SK-N-MC (cell line): ENCODE results near the gene FNTB.
"Not testable (repeated sequence)": the region's sequence is repeated elsewhere in the genome, so short reads cannot be mapped to it uniquely, and the experiment has no call there.

Experiments used
- DNase-seq: peaks from one replicate; pipeline ENCODE4 v3.0.0-alpha.2; 2011; ENCODE audit warnings: low read depth, low spot score
- H3K27ac ChIP-seq: fragments of 200-600 bp; sonication (generic); 2 replicates; pipeline ENCODE4 v1.5.1; 2016; ENCODE audit warnings: mixed run types
- H3K36me3 ChIP-seq: fragments of 200-600 bp; sonication (generic); 2 replicates; pipeline ENCODE4 v1.6.1; 2017; ENCODE audit warnings: antibody characterized with exemption, low read length, mixed read lengths; ENCODE audit not compliant: insufficient read depth
- H3K4me3 ChIP-seq: fragments of 200-600 bp; sonication (generic); 2 replicates; pipeline ENCODE4 v1.5.1; 2016
- H3K9ac ChIP-seq: fragments of 200-600 bp; sonication (generic); 2 replicates; pipeline ENCODE4 v1.8.0; 2017; ENCODE audit warnings: mixed run types, mixed read lengths; ENCODE audit not compliant: insufficient read length
- H3K9me3 ChIP-seq: fragments of 200-600 bp; sonication (generic); 2 replicates; pipeline ENCODE4 v1.6.1; 2017; ENCODE audit warnings: low read depth, mild to moderate bottlenecking, antibody characterized with exemption, low read length, moderate library complexity, mixed read lengths
- EZH2 ChIP-seq: fragments of 200-600 bp; sonication (generic); IDR thresholded peaks from one replicate; pipeline ENCODE4 v1.6.1; 2017; ENCODE audit warnings: antibody characterized with exemption
- FOXP2 ChIP-seq: optimal IDR thresholded peaks from 2 replicates; pipeline ENCODE3; 2011; ENCODE audit warnings: mild to moderate bottlenecking, moderate library complexity; ENCODE audit not compliant: insufficient read depth; ENCODE audit errors: extremely low read length, control extremely low read depth
- POLR2AphosphoS5 ChIP-seq: IDR thresholded peaks from 2 replicates; pipeline ENCODE4 v1.6.1; 2012; ENCODE audit warnings: mild to moderate bottlenecking, low read depth, low read length, borderline replicate concordance

The FNTB gene

GRCh38 chr14:65027127-65027799, 40.6 kb downstream of the FNTB start:
- Histone ChIP-seq H3K36me3 (peaks cover 32% of the 10 kb centered on the region), H3K4me3 (no peak overlapping the region), H3K9ac (no peak overlapping the region), H3K9me3 (no peaks in the 10 kb centered on the region), H3K27ac (no peak overlapping the region)
- no peak for DNase-seq
- no peak for TF ChIP-seq POLR2AphosphoS5
- no peak for TF ChIP-seq FOXP2
- no peak for TF ChIP-seq EZH2

- Histone ChIP-seq H3K9ac (no peak overlapping the region), H3K4me3 (no peak overlapping the region), H3K27ac (no peak overlapping the region), H3K36me3 (peaks cover 39% of the 10 kb centered on the region), H3K9me3 (no peaks in the 10 kb centered on the region)
- TF ChIP-seq EZH2 (no peak), FOXP2 (no peak), POLR2AphosphoS5 (no peak)
- no peak for DNase-seq
These were observed 42.2 kb downstream of the FNTB start for GRCh38 chr14:65028937-65029336.

GRCh38 chr14:65031321-65031720, 44.6 kb downstream of the FNTB start:
- H3K4me3 ChIP-seq, H3K27ac ChIP-seq: not testable (repeated sequence)
- H3K36me3 ChIP-seq, result peaks cover 39% of the 10 kb centered on the region

GRCh38 chr14:65032319-65032718, 45.6 kb downstream of the FNTB start:
- Histone ChIP-seq H3K9ac (no peak overlapping the region), H3K4me3 (no peak overlapping the region), H3K36me3 (peaks cover 39% of the 10 kb centered on the region), H3K9me3 (no peaks in the 10 kb centered on the region), H3K27ac (no peak overlapping the region)
- no peak for DNase-seq
- no peak for TF ChIP-seq EZH2

More at GRCh38 chr14:65031321-65031720, 44.6 kb downstream of the FNTB start:
- H3K9ac ChIP-seq, DNase-seq, H3K9me3 ChIP-seq: not testable (repeated sequence)

- H3K9ac ChIP-seq, result no peak overlapping the region
- no peak overlapping the region for H3K4me3 ChIP-seq
- H3K27ac ChIP-seq, result no peak overlapping the region
- peaks cover 32% of the 10 kb centered on the region for H3K36me3 ChIP-seq
- H3K9me3 ChIP-seq, result no peaks in the 10 kb centered on the region
- DNase-seq, result no peak
- TF ChIP-seq POLR2AphosphoS5 (no peak), FOXP2 (no peak)
These were observed 46.5 kb downstream of the FNTB start for GRCh38 chr14:65033181-65033580.

GRCh38 chr14:65034021-65034420, 47.3 kb downstream of the FNTB start:
- Histone ChIP-seq H3K4me3 (no peak overlapping the region), H3K9me3 (no peaks in the 10 kb centered on the region), H3K9ac (no peak overlapping the region), H3K36me3 (peaks cover 24% of the 10 kb centered on the region), H3K27ac (no peak overlapping the region)
- DNase-seq, result no peak
- no peak for TF ChIP-seq POLR2AphosphoS5
- no peak for TF ChIP-seq FOXP2
- TF ChIP-seq EZH2, result no peak

- H3K9me3 ChIP-seq, result no peaks in the 10 kb centered on the region
- DNase-seq, result no peak
- no peak overlapping the region for H3K4me3 ChIP-seq
- no peak overlapping the region for H3K9ac ChIP-seq
- no peak for TF ChIP-seq FOXP2
- no peak for TF ChIP-seq POLR2AphosphoS5
- TF ChIP-seq EZH2, result no peak
- peaks cover 14% of the 10 kb centered on the region for H3K36me3 ChIP-seq
- H3K27ac ChIP-seq, result no peak overlapping the region
These were observed 48.4 kb downstream of the FNTB start for GRCh38 chr14:65035049-65035448.

GRCh38 chr14:65038966-65039365, 52.3 kb downstream of the FNTB start:
- TF ChIP-seq EZH2 (no peak), FOXP2 (no peak), POLR2AphosphoS5 (no peak)
- no peak overlapping the region for H3K4me3 ChIP-seq
- H3K27ac ChIP-seq, result no peak overlapping the region
- H3K9me3 ChIP-seq, result no peaks in the 10 kb centered on the region
- H3K9ac ChIP-seq, result no peak overlapping the region
- no peak for DNase-seq
- peaks cover 24% of the 10 kb centered on the region; the same call in 1 of the 2 replicates for H3K36me3 ChIP-seq

GRCh38 chr14:65040666-65041433, 54.2 kb downstream of the FNTB start:
- TF ChIP-seq FOXP2, result no peak
- TF ChIP-seq POLR2AphosphoS5, result no peak
- TF ChIP-seq EZH2, result no peak
- Histone ChIP-seq H3K9me3 (no peaks in the 10 kb centered on the region), H3K9ac (no peak overlapping the region), H3K27ac (no peak overlapping the region), H3K4me3 (no peak overlapping the region), H3K36me3 (peaks cover 34% of the 10 kb centered on the region; the same call in 1 of the 2 replicates)
- no peak for DNase-seq
